ENCODE data around the gene PFDN6. TPM values are rescaled to one million over a fixed set of nuclear protein-coding genes. Genes with fewer than 3 reads are reported as not detected.

The PFDN6 gene
- total RNA-seq, 1 experiment from 2014 or later = 153 TPM

DNA sequence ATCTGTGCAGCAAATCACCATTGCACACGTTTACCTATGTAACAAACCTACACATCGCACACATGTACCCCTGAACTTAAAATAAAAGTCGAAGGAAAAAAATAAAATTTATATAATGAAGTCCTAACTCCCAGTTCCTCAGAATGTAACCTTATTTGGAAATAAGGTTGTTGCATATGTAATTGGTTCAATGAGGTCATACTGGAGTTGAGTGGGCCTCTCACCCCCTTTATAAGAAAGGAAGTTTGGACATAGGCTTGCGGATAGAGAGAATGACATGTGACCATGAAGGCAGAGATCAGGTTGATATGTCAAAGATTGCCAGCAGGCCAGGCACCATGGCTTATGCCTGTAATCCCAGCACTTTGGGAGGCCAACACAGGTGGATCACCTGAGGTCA lies 44.3 kb downstream of the PFDN6 start:
- Histone ChIP-seq H3K9ac (ENCODE audit: low read length) (no peak overlapping the region), H3K27me3 (ENCODE audit: low read length) (no peaks in the 10 kb centered on the region), H3K36me3 (ENCODE audit: low read depth, low read length) (no peaks in the 10 kb centered on the region), H3F3A (ENCODE audit: low read length, unreplicated experiment) (no peaks in the 10 kb centered on the region), H3K79me2 (ENCODE audit: low read length) (no peaks in the 10 kb centered on the region), H4K20me1 (ENCODE audit: low read length) (no peaks in the 10 kb centered on the region), H3K4me1 (ENCODE audit: insufficient read depth, low read length) (no peaks in the 10 kb centered on the region), H3K9me2 (replicated peaks; ENCODE audit: low read length) (no peaks in the 10 kb centered on the region), H3K4me3 (ENCODE audit: low read length) (no peak overlapping the region), H3K4me2 (ENCODE audit: low read length) (no peak overlapping the region), H2AFZ (ENCODE audit: low read length) (no peak overlapping the region), H3K9me3 (ENCODE audit: low read length) (no peaks in the 10 kb centered on the region), H3K27ac (ENCODE audit: low read length) (no peak overlapping the region)
- no peak for ATAC-seq
- TF ChIP-seq EZH2phosphoT487 (IDR thresholded peaks at IDR 0.05; ENCODE audit: borderline replicate concordance, low read length) = no peak
- no peak for TF ChIP-seq EZH2 (IDR thresholded peaks at IDR 0.05; ENCODE audit: low read length, unreplicated experiment)
- no peak for TF ChIP-seq CTCF (conservative IDR thresholded peaks at IDR 0.05; ENCODE audit: low read depth, low read length)
- POLR2A ChIA-PET (ENCODE audit: unreplicated experiment) = no interaction called here
- BruUV-seq (replicated peaks) = no TSS peak
- DNase-seq = no peak
- intact Hi-C loops (cut with micrococcal nuclease) = no loop called here
- CTCF ChIA-PET = no interaction called here

- H3K9ac ChIP-seq (ENCODE audit: low read length) = no peak overlapping the region
- no peaks in the 10 kb centered on the region for H4K20me1 ChIP-seq (ENCODE audit: low read length)
- H3K27ac ChIP-seq (ENCODE audit: low read length) = no peak overlapping the region
- H3K27me3 ChIP-seq (ENCODE audit: low read length) = no peaks in the 10 kb centered on the region
- no peaks in the 10 kb centered on the region for H3K9me3 ChIP-seq (ENCODE audit: low read length)
- no peaks in the 10 kb centered on the region for H3F3A ChIP-seq (ENCODE audit: low read length, unreplicated experiment)
- H3K79me2 ChIP-seq (ENCODE audit: low read length) = no peaks in the 10 kb centered on the region
- no TSS peak for BruUV-seq (replicated peaks)
- POLR2A ChIA-PET (ENCODE audit: unreplicated experiment) = no interaction called here
- no peaks in the 10 kb centered on the region for H3K9me2 ChIP-seq (replicated peaks; ENCODE audit: low read length)
- H2AFZ ChIP-seq (ENCODE audit: low read length) = no peak overlapping the region
- no peak for TF ChIP-seq CTCF (conservative IDR thresholded peaks at IDR 0.05; ENCODE audit: low read depth, low read length)
- TF ChIP-seq EZH2 (IDR thresholded peaks at IDR 0.05; ENCODE audit: low read length, unreplicated experiment) = no peak
- TF ChIP-seq EZH2phosphoT487 (IDR thresholded peaks at IDR 0.05; ENCODE audit: borderline replicate concordance, low read length) = no peak
- CTCF ChIA-PET = interaction anchor here (0.6 kb wide), 1 partner anchor 39 kb away, joined by 3 read pairs; no protein-coding TSS in a partner anchor
- DNase-seq (no peak), ATAC-seq (no peak)
- H3K36me3 ChIP-seq (ENCODE audit: low read depth, low read length) = no peaks in the 10 kb centered on the region
- intact Hi-C loops (cut with micrococcal nuclease) = no loop called here
- no peaks in the 10 kb centered on the region for H3K4me1 ChIP-seq (ENCODE audit: insufficient read depth, low read length)
- H3K4me2 ChIP-seq (ENCODE audit: low read length) = no peak overlapping the region
- H3K4me3 ChIP-seq (ENCODE audit: low read length) = no peak overlapping the region
Observed at GRCh38 chr6:33335916-33336315, 46.5 kb downstream of the PFDN6 start.

DNA sequence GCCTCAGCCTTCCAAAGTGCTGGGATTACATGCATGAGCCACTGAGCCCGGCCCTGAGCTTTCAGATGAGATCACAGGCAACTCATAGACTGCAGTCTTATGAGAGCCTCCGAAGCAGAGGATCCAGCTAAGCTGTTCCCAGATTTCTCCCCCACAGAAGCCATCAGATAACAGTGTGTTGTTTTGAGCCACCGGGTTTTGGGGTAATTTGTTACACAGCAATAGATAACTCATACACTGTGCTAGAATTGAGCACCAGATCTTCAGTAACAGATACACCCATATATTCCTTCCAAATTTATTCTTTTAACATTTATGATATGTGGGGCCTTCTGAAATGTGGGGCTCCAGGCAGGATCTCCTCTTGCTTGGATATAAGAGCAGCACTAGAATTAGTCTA lies 47.1 kb downstream of the PFDN6 start:
- ATAC-seq (no peak), DNase-seq (no peak)
- no peaks in the 10 kb centered on the region for H3K9me2 ChIP-seq (replicated peaks; ENCODE audit: low read length)
- no peak for TF ChIP-seq CTCF (conservative IDR thresholded peaks at IDR 0.05; ENCODE audit: low read depth, low read length)
- TF ChIP-seq EZH2 (IDR thresholded peaks at IDR 0.05; ENCODE audit: low read length, unreplicated experiment) = no peak
- H3K9ac ChIP-seq (ENCODE audit: low read length) = no peak overlapping the region
- H3K9me3 ChIP-seq (ENCODE audit: low read length) = no peaks in the 10 kb centered on the region
- no peaks in the 10 kb centered on the region for H3K27me3 ChIP-seq (ENCODE audit: low read length)
- no peak overlapping the region for H3K27ac ChIP-seq (ENCODE audit: low read length)
- POLR2A ChIA-PET (ENCODE audit: unreplicated experiment) = no interaction called here
- no peaks in the 10 kb centered on the region for H3K36me3 ChIP-seq (ENCODE audit: low read depth, low read length)
- H3K4me3 ChIP-seq (ENCODE audit: low read length) = no peak overlapping the region
- H3K4me1 ChIP-seq (ENCODE audit: insufficient read depth, low read length) = no peaks in the 10 kb centered on the region
- BruUV-seq (replicated peaks) = no TSS peak
- no peaks in the 10 kb centered on the region for H3K79me2 ChIP-seq (ENCODE audit: low read length)
- no peak overlapping the region for H2AFZ ChIP-seq (ENCODE audit: low read length)
- intact Hi-C loops (cut with micrococcal nuclease) = no loop called here
- CTCF ChIA-PET = no interaction called here
- H4K20me1 ChIP-seq (ENCODE audit: low read length) = no peaks in the 10 kb centered on the region
- no peak overlapping the region for H3K4me2 ChIP-seq (ENCODE audit: low read length)
- H3F3A ChIP-seq (ENCODE audit: low read length, unreplicated experiment) = no peaks in the 10 kb centered on the region
